ENCODE results near the gene CATSPER2.
"Not testable (repeated sequence)": the region's sequence is repeated elsewhere in the genome, so short reads cannot be mapped to it uniquely, and the experiment has no call there.

The CATSPER2 gene

DNA sequence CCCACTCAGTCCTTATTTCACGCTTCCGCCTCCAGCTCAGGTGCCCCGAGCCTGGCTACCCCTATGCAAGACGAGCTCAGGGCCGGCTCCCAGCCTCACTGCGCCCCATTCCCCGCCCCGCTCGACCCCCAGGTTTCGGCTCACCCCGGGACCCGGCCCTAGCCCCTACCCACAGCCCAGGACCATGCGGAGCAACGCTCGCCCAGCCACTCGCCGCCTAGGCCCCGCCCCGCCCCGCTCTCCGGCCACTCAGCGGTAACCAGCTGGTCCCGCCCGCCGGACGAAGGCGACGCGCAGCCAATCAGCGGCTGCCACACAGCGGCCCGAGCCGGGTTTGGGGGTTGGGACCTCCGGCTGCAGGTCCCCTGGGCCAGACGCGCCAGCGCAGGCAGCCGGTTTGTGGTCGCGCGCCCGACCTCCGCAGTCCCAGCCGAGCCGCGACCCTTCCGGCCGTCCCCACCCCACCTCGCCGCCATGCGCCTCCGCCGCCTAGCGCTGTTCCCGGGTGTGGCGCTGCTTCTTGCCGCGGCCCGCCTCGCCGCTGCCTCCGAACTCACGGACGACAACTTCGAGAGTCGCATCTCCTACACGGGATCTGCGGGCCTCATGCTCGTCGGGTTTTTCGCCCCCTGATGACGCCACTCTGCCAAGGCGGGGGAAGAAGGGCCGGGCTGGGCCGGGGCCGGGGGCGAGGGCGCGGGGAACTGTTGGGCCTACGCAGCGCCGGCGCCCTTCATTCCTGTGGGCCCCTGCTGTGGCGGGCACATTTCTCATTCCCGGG is at the start of gene CATSPER2:
CATSPER2 (minus strand) TSS at position 196 of the 781 bp plus-strand sequence. CDS start 783 bp downstream, outside the sequence.
- no peak for DNase-seq

- not testable (repeated sequence) for DNase-seq
Observed at GRCh38 chr15:43693148-43694022, 44.7 kb upstream of the CATSPER2 start, which contains the start of gene CKMT1A. CKMT1A (plus strand) TSS chr15:43693859; CDS start chr15:43694051, 192 bp downstream.

- DNase-seq, result not testable (repeated sequence)
Observed at GRCh38 chr15:43692679-43693078, 44.0 kb upstream of the CATSPER2 start.

GRCh38 chr15:43689604-43690301 is 41.1 kb upstream of the CATSPER2 start:
- not testable (repeated sequence) for DNase-seq

DNA sequence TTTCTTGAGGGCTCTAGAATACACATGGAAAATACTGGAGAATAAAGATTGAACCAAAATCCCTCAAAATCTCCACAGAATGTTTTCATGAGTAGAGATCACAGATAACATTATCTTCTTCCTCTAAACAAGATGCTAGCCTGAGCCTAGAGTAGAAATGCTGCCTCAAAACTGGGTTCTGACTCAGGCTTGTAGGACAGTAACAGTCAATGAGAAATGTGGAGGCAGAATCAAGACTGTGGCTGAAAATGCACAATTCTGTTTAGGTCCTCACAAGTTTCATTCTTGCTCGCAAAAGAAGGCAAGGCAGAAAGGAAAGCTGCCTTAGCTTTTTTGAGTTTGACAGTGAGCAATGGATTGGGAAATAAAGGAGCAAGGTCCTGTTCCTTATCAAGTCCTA is 25.5 kb upstream of the CATSPER2 start:
- not testable (repeated sequence) for DNase-seq

DNA sequence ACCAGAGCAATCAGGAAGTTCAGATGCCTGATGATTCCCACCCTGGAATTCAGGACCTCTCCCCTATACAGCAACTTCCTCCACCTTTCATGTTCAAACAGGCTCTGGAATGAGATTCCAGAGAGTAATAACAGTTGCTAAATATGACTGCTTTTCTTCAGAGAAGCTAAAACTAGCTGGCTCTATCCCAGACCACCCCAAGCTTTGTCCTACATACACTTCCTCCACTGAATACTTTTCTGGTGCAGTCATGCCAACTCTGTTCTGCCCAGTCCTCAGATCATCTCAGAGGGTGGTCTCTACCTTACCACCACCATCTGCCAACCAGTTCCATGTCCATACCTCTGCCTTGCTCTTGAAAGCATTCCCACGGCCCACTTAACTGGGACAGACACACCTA is 17.5 kb upstream of the CATSPER2 start:
- DNase-seq, result not testable (repeated sequence)

- DNase-seq, result not testable (repeated sequence)
Observed at GRCh38 chr15:43663333-43663732, 14.7 kb upstream of the CATSPER2 start.

DNA sequence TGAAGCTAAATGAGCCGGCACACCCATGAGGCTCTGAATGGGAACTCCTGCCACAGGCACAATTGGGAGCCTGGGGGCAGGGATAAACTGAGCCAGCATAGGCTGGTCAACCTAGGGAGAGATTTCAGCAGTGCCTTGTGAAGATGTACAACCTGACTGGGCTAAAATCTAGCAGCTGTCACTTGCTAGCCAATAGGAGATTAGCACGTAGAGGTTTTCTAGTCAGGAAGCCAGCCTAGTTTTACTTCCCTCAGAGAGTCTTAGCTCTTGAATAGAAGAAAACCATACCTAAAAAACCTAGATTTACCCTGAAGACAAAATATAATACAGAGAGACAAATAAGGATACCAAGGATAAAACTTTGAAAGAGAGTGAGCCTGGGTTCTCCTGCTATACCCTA is 13.6 kb upstream of the CATSPER2 start:
- not testable (repeated sequence) for DNase-seq

GRCh38 chr15:43659727-43660126 is 11.1 kb upstream of the CATSPER2 start:
- not testable (repeated sequence) for DNase-seq

- not testable (repeated sequence) for DNase-seq
Observed at GRCh38 chr15:43649430-43649926, 834 bp upstream of the CATSPER2 start.

GRCh38 chr15:43638464-43639204 is 10.0 kb downstream of the CATSPER2 start:
- DNase-seq, result not testable (repeated sequence)

DNA sequence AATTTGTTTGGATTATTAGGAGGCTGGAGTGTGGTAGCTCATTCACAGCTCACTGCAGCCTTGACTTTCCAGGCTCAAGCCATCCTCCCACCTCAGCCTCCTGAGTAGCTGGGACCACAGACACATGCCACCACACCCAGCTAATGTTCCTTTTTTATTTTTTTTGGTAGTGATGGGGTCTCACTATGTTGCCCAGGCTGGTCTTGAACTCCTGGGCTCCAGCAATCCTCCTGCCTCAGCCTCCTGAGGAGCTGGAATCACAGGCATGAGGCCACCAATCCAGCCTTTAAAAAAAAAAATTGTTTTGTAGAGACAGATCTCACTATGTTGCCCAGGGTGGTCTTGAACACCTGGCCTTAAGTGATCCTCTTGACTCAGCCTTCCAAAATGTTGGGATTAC is 21.7 kb downstream of the CATSPER2 start:
- not testable (repeated sequence) for DNase-seq

DNA sequence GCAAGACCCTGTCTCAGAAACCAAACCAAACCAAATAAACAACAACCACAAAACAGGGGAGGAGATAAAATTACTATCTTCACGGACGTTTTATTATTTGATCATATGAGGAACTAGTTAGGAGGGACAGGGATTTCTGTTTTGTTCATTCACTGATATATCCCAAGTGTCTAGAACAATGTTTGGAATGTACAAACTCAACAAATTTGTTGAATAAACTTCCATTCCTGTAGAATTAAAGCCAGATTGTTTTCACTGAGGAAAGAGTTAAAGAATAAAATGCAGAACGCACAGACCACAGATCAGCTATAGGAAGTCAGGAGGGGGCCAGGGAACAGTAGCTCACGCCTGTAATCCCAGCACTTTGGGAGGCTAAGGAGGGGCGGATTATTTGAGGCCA is 23.5 kb downstream of the CATSPER2 start:
- DNase-seq, result no peak

DNA sequence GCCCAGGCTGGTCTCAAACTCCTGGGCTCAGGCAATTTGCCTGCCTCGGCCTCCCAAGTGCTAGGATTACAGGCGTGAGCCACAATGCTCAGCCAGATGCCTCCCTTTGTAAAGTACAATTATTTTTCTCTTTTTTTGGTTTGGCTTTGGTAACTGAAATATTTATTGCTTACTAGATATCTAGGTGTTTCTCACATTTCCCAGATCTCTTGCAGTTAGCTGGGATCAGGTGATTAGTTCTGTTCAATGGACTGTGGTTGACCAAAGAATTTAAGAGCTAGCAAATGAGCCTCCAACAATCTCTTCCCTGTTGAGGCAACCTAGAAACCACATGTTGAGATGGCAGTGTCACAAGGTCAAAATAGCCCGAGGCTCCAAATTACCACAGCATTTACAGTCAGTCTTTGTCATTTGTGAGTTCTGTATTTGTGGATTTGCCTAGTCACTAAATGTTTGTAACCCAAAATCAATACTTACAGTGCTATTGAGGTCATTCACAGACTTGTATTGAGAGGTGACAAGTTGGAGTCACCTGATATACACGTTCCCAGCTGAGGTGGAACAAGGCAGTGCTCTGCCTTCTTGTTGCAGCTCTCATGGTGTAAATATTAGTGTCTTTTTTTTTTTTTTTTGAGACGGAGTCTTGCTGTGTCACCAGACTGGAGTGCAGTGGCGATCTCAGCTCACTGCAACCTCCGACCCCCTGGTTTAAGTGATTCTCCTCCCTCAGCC is 26.4 kb downstream of the CATSPER2 start:
- not testable (repeated sequence) for DNase-seq

GRCh38 chr15:43618700-43619099 is 29.9 kb downstream of the CATSPER2 start, which contains the start of gene STRC:
STRC (minus strand) TSS chr15:43618800; CDS start chr15:43618722, 78 bp downstream.
- not testable (repeated sequence) for DNase-seq

- DNase-seq, result not testable (repeated sequence)
Observed at GRCh38 chr15:43617750-43618149, 30.9 kb downstream of the CATSPER2 start.

DNA sequence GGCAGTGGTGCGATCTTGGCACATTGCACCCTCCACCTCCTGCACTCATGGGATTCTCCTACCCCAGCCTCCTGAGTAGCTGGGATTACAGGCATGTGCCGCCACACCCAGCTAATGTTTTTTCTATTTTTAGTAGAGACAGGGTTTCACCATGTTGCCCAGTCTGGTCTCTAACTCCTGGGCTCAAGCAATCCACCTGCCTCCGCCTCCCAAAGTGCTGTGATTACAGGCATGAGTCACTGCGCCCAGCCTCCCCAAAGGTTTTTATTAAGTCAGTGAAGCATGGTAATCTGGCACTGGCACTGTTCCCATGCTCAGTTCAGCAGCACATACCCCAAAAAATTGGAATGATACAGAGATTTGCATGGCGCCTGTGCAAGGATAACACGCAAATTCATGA is 46.4 kb downstream of the CATSPER2 start:
- not testable (repeated sequence) for DNase-seq

- not testable (repeated sequence) for DNase-seq
Observed at GRCh38 chr15:43600200-43600599, 48.4 kb downstream of the CATSPER2 start.

- DNase-seq, result not testable (repeated sequence)
Observed at GRCh38 chr15:43599131-43599530, 49.5 kb downstream of the CATSPER2 start.

DNA sequence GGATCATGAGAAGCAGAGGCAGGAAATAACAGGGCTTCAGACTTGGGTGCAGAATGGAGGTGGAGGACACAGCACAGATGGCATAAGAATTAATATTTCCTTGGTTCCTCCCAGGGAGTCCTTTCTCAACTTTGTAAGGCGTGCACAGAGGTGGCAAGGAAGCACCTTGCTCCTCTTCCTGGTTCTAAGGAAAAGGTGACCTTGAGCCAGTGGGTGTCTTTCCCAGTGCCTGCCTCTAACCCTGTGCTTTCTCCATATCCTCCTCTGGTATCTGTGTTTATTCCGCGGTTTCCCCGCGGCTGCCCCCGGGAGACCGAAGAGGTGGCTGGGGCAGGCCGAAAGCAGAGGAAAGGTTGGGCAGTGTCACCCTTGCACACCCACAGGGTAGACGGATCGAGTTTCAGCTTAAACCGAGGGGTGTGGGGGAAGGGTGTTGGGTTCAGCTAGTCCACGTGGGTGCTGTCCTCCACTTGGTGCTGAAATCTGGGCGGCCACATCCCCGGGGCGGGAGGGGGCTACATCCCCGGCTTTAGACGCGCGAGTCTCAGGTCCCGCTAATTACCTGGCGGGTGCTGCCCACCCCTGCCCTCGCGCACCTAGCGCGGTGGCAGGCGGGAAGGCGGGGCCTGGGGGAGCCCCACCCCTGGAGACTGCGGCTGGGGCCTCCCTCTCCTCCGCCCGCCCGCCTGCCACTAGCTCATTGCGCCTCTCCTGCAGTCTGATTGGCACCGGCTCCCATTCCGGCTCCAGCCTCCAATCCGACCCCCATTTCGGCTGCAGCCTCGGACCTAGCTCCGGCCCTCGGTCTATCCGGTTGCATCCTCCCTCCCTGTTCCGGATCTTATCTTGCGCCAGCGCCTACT is 55.1 kb downstream of the CATSPER2 start, which contains the start of gene CKMT1B:
CKMT1B (plus strand) TSS at position 700 of the 863 bp plus-strand sequence. CDS start 192 bp downstream, outside the sequence.
- DNase-seq, result not testable (repeated sequence)

All from 8988T (cell line).